ENCODE results near the gene ZNF688.
"Not testable (repeated sequence)": the region's sequence is repeated elsewhere in the genome, so short reads cannot be mapped to it uniquely, and the experiment has no call there.

The ZNF688 gene

GRCh38 chr16:30557957-30558788, 13.3 kb downstream of the ZNF688 start, which contains the start of gene ZNF764:
ZNF764 (minus strand) TSS chr16:30558374; CDS start chr16:30558182, 192 bp downstream.
- DNase-seq (ENCODE audit: extremely low read depth in 1 of 2, low read depth in 1 of 2), result peak; percentile 96 to 98

GRCh38 chr16:30557707-30557956, 13.9 kb downstream of the ZNF688 start:
- DNase-seq (ENCODE audit: extremely low read depth in 1 of 2, low read depth in 1 of 2), result no peak

DNA sequence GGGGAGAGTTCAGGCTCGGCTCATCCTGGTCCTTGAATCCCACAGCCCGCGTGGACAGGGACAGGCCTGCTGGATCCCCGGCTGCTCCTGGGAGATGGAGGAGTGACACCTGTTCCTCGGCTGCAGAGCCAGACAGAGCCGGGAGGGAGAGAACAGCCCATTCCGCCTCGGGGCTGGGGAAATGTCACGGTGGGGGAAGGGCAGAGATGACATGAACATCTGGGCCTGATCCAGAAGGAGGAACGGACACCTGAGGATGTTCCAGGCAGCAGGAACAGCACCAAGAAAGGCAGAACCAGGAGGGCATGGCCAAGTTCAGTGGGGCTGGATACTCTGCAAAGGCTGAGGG, 15.4 kb downstream of the ZNF688 start:
- no peak for DNase-seq (ENCODE audit: extremely low read depth in 1 of 2, low read depth in 1 of 2)

GRCh38 chr16:30555315-30556124, 16.0 kb downstream of the ZNF688 start:
- DNase-seq (ENCODE audit: extremely low read depth in 1 of 2, low read depth in 1 of 2), result no peak

DNA sequence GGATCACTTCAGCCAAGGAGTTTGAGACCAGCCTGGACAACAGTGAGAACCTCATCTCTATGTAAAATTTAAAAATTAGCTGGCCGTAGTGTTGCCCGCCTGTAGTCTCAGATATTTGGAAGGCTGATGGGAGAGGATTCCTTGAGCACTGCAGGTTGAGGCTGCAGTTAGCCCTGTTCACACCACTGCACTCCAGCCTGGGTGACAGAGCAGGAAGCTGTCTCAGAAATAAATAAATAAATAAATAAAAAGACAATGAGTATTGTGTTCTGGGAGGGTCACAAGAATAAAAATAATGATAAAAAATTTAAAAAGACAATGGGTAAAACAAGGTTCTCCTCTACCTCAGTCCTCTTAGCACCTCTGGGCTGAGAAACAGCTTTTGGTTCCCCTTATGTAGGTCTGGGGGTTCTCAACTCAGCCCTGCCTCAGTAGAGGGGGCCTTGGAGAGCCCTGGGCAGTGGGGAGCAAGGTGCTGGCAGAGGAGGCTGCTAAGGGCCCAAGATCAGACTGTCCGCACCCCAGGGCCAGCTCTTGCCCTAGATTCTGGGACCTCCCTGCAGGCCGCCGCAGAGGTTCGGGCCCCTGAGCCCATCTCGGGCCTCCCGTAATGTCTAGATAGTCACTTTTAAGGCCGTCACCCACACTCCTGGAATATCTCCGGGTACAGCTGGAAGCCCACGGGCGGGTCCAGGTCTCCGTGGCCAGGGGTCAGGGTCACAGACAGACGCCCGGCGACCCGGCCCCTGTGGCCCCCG, 16.8 kb downstream of the ZNF688 start:
- DNase-seq (ENCODE audit: extremely low read depth in 1 of 2, low read depth in 1 of 2), result no peak

DNA sequence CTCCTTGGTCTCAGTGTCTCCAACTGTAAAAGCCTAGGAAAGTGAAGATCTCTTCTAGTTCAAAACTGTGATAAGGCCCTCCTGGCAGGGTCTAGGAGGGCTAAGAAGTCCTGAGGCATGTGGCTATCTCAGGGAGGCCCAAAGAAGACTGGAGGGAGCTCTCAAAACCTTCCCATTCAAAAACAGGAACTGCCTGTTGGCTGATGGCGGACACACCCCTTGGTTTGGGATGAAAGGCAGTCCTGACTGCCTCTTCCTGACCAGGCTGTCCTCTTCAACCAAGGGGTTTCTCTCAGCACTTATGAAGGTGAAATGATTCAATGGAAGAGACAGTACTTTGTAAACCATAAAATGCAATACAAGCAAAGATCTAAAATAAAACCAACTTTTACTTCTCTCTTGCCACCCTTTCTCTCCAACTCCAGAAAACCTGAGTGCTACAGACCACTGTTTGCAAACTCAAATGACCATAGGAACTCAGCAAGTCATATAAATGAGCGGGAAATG, 18.1 kb downstream of the ZNF688 start:
- DNase-seq (ENCODE audit: extremely low read depth in 1 of 2, low read depth in 1 of 2), result no peak

DNA sequence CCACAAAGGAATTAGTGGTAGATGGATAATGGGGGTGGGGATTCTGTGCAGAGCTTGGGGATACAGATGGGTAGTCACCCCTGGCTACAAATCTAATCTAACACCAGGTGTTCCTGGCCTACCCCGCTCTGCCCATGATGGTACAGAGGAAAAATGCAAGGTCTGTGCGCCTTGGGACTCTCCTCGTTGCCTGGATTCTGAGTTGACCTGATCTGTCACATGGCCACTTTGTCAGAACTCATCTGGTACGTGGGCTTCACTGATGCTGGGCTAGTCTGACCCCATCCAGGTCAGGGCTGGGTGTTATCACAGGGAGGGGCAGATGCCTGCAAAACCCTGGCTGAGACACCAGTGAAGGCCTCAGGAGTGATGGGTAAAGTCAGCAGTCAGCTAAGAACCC, 18.6 kb downstream of the ZNF688 start:
- DNase-seq (ENCODE audit: extremely low read depth in 1 of 2, low read depth in 1 of 2), result no peak

DNA sequence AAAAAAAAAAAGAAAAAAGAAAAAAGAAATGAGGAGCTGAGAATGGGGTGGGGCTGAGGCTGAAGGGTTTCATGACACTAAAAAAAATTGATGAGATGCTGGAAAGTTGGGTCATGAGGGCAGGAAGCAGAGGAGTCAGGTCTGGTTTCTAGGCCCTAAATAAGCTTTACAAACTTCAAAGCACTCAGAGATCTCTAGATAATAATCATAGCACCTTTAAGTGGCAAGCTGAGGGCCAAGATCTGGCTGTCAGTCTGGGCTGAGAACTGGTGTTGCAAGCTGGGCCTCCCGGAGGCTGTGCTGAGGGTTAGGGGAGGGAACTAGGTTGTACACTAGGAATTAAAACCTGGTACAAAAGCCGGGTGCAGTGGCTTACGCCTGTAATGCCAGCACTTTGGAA, 19.7 kb downstream of the ZNF688 start:
- DNase-seq (ENCODE audit: extremely low read depth in 1 of 2, low read depth in 1 of 2), result peak in 1 of 2 donors; percentile 63

- no peak for DNase-seq (ENCODE audit: extremely low read depth in 1 of 2, low read depth in 1 of 2)
Observed at GRCh38 chr16:30548416-30549253, 22.9 kb downstream of the ZNF688 start.

- no peak for DNase-seq (ENCODE audit: extremely low read depth in 1 of 2, low read depth in 1 of 2)
Observed at GRCh38 chr16:30546115-30546514, 25.4 kb downstream of the ZNF688 start.

- no peak for DNase-seq (ENCODE audit: extremely low read depth in 1 of 2, low read depth in 1 of 2)
Observed at GRCh38 chr16:30543067-30543466, 28.4 kb downstream of the ZNF688 start.

GRCh38 chr16:30541502-30542329, 29.8 kb downstream of the ZNF688 start:
- DNase-seq (ENCODE audit: extremely low read depth in 1 of 2, low read depth in 1 of 2), result no peak

DNA sequence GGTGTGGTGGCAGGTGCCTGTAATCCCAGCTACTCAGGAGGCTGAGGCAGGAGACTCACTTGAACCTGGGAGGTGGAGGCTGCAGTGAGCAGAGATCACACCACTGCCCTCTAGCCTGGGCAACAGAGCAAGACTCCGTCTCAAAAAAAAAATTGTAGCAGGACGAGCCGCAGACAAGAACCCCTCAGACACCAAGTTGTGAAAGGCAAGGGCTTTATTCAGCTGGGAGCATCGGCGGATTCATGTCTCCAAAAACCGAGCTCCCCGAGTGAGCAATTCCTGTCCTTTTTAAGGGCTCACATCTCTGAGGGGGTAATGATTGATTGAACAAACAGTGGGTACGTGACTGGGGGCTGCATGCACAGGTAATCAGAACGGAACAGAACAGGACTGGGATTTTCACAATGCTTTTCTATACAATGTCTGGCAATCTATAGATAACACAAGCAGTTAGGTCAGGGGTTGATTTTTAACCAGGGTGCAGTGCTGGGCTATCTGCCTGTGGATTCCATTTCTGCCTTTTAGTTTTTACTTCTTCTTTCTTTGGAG, 30.5 kb downstream of the ZNF688 start:
- not testable (repeated sequence) for DNase-seq (ENCODE audit: extremely low read depth in 1 of 2, low read depth in 1 of 2)

DNA sequence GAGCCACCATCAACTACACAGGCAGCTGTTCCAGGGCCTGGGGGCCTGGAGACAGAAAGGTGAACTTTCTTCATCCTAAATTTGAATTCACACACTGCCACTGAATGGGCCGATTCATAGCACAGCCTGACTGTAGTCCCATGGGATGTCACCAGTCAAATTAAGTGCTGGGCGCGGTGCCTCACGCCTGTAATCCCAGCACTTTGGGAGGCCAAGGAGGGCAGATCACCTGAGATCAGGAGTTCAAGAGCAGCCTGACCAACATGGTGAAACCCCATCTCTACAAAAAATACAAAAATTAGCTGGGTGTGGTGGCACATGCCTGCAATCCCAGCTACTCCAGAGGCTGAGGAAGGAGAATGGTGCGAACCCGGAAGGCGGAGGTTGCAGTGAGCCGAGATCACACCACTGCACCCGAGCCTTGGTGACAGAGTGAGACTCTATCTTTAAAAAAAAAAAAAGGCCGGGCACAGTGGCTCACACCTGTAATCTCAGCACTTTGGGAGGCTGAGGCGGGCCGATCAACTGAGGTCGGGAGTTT, 31.5 kb downstream of the ZNF688 start:
- not testable (repeated sequence) for DNase-seq (ENCODE audit: extremely low read depth in 1 of 2, low read depth in 1 of 2)

GRCh38 chr16:30539000-30539964, 32.2 kb downstream of the ZNF688 start:
- no peak for DNase-seq (ENCODE audit: extremely low read depth in 1 of 2, low read depth in 1 of 2)

- DNase-seq (ENCODE audit: extremely low read depth in 1 of 2, low read depth in 1 of 2), result not testable (repeated sequence)
Observed at GRCh38 chr16:30536391-30537024, 35.0 kb downstream of the ZNF688 start.

GRCh38 chr16:30535777-30536190, 35.7 kb downstream of the ZNF688 start:
- DNase-seq (ENCODE audit: extremely low read depth in 1 of 2, low read depth in 1 of 2), result peak; percentile 45 to 46
